GM11168 (cell line): Measurements from ENCODE around the gene PXYLP1.

Experiments used
- in situ Hi-C: fragments of 300-500 bp; cut with MboI; formaldehyde crosslinking; loops from one replicate; pipeline ENCODE4 v1.12.0; 2022; ENCODE audit warnings: low sequenced_read_pairs; ENCODE audit not compliant: unreplicated experiment

The PXYLP1 gene

GRCh38 chr3:141246224-141246957 is 14.8 kb downstream of the PXYLP1 start:
- in situ Hi-C loops = no loop called here

DNA sequence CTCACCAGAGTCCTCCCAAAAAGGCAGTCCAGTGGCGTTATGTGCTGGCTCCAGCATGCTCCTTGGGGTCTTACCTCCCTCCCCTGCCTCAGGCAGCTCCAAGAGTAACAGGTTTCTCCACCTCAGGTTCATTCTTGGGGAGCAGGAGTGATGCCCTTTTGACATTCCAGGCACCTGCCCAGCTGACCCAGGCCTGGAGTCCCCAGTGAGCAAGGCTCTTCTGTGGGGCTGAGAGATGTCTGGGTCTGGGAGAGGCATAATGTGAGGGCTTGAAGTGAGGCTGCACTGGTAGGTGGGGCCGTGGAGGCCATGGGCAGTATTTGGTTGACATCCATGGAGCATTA is 15.3 kb downstream of the PXYLP1 start:
- in situ Hi-C loops = no loop called here

- in situ Hi-C loops = no loop called here
These were observed 16.4 kb downstream of the PXYLP1 start for GRCh38 chr3:141248064-141248463.

DNA sequence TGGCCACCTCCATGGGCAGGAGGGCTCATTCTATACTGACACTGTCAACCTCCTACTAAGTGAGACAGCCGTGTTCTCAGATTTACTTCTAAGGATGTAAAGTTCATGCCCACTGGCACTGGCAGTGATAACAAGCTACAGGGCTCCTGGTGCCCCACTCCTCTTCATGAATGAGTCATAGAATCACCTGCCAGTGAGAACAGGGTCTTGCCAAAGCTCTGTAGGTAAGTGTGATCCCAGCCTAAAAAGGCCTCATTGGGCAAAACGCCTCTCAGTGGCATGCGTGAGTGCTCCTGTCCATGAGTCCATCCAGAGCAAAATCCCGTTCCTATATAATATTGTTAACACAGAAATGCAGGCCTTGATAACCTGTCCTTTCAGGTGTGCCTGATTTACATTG is 17.4 kb downstream of the PXYLP1 start:
- in situ Hi-C loops = no loop called here

GRCh38 chr3:141250342-141250741 is 18.7 kb downstream of the PXYLP1 start:
- in situ Hi-C loops = no loop called here

GRCh38 chr3:141250828-141251227 is 19.2 kb downstream of the PXYLP1 start:
- in situ Hi-C loops = no loop called here

DNA sequence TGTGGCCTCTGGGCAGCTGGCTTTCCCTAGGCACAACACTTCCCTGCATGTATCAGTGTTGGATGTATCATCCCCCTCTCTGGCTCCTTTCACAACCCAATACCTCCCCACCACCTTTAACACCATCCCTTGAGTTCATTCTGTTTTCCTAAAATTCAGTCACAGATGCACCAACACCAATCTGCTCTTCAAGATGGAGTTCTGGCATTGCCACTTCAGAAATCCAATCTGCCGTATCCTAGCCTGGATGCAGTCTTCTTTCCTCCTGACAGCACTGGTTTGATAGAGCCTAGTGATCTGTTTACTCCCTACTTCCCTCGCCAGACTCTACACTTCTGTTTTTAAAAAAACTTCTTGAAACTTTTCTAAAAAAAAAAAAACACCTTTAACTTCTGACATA is 21.7 kb downstream of the PXYLP1 start:
- in situ Hi-C loops = no loop called here

DNA sequence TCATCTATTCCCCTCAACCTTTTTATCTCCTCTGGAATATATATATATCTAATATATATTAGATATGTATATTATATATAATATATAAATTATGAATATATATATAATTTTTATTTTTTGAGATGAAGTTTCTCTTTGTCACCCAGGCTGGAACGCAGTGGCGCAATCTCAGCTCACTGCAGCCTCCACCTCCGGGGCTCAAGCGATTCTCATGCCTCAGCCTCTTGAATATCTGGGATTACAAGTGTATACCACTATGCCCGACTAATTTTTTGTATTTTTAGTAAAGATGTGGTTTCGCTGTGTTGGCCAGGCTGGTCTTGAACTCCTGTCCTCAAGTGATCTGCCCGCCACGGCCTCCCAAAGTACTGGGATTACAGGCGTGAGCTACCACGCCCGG is 22.2 kb downstream of the PXYLP1 start:
- in situ Hi-C loops = no loop called here

DNA sequence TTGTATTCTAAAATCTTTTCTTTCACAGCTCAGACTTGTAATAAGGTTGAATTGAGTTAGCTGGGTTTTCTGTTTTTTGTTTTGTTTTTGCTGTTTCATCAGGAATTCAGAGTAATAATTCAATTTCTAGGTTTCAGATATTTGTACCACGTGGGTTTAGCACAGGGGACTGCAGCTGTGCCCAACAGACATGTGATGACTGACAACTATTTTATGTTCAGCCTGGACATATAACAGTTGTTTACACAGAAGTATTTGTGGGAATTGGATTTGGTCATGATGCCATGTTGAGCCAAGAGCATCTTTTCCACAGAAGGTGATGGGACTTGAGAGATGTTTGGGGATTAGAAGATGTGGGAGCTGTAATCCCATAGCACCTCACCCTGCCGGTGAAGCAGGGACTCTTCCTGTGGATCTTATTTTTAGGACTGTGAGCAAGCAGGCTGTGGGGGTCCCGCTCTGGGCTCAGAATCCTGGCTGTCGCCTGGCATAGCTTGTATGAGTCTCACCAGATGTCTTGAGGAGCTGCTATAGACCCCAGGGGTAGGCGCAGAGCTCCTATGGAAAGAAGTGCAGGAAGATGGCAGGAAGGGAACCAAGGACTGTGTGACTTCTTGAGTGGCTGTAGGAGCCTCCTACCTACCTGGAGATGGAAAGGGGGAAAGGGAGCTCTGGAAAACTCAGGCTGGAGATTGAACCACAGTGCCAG is 23.7 kb downstream of the PXYLP1 start:
- in situ Hi-C loops = no loop called here

DNA sequence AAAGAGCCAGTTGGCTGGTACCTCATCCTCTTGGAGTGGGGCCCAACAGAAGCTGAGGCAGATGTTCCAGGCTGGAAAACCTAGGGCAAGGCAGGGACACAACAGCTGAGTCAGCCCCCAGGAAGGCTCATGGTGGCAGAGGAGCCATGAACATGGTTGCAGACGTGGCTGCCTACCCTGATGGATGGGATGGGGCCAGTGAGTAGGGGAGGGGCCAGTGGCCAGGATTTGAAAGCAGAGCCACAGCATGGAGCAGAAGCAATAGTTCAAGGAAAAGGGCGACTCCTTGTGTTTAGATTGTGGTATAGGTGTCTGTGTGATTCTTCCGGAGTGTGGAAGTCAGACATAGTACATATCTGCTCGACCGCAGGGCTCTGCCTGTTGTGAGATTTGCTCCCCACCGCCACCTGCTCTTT is 24.2 kb downstream of the PXYLP1 start:
- in situ Hi-C loops = no loop called here

DNA sequence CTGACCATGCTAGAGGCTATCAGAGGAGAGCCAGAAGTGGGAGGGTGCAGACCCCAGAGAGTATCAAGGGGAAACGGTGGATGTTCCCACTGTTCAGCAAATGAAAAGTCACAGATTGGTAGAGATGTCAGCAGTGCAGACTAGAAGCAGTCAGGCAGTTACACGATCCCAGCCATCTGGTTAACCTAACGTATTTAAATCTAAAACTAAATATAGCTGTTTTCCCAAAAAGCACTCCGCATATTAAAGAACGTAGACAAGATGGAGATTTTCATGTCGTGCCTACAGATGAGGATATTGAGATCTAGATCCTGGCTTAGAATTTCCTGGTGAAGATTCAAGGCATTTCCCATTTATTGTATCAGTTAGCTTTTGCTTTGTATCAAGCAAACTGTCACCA is 25.2 kb downstream of the PXYLP1 start:
- in situ Hi-C loops = no loop called here

- in situ Hi-C loops = no loop called here
These were observed 26.3 kb downstream of the PXYLP1 start for GRCh38 chr3:141257961-141258360.

- in situ Hi-C loops = no loop called here
These were observed 27.3 kb downstream of the PXYLP1 start for GRCh38 chr3:141258973-141259372.

DNA sequence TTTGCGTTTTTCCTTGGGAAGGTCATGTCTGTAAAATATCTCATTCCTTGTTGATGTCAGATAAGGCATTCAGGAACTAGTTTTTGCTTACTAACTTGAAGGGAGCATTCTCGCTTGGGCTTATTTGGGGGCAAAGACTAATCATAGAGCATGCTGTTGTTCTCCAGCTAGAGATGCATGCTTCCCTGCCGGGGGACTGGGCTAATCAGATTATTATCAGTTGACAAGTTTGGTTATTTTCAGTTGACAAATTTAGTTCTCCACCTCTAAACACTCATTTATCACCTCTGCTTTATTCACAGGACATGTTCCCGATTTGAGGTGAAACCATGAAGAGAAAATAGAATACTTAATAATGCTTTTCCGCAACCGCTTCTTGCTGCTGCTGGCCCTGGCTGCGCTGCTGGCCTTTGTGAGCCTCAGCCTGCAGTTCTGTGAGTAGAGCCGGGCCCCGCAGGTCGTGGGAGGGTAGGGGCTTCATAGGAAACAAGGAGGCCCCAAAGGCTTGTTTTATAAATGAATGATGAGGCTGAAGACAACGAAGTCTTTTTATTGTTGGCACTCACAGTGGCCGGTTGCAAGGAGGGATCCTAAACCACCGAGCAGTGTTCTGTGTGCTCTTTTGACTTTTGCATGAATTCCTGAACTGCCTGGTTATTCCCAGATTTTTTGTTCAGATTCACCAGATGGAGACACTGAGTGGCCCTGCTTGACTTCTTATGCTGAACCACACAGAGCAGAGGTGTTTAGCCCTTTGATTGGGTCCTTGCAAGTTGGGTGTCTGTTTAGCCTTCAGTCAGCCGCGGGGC is 28.4 kb downstream of the PXYLP1 start:
- in situ Hi-C loops = no loop called here

GRCh38 chr3:141260630-141260927 is 29.0 kb downstream of the PXYLP1 start:
- in situ Hi-C loops = no loop called here

- in situ Hi-C loops = no loop called here
These were observed 30.1 kb downstream of the PXYLP1 start for GRCh38 chr3:141261472-141262307.

DNA sequence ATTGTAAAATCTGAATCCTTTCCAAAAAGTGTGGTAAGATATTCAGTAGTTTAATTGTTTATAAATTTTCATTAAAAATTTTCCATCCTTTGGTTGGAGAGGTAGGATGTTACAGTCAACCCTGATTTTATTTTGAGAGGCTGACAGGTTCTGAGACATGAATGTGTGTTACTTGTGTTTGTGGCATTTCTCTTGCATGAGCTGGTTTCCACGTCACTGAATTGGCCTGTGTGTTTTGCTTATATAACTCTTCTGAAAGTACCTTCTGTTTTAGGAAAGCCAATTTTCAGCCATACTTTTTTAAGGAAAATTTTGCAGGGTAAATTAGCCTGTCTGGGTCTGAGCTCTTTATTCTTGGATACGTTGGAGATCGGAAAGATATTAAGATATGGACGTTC is 30.7 kb downstream of the PXYLP1 start:
- in situ Hi-C loops = no loop called here

- in situ Hi-C loops = no loop called here
These were observed 34.6 kb downstream of the PXYLP1 start for GRCh38 chr3:141266186-141266585.

- in situ Hi-C loops = no loop called here
These were observed 35.4 kb downstream of the PXYLP1 start for GRCh38 chr3:141266797-141267555.

DNA sequence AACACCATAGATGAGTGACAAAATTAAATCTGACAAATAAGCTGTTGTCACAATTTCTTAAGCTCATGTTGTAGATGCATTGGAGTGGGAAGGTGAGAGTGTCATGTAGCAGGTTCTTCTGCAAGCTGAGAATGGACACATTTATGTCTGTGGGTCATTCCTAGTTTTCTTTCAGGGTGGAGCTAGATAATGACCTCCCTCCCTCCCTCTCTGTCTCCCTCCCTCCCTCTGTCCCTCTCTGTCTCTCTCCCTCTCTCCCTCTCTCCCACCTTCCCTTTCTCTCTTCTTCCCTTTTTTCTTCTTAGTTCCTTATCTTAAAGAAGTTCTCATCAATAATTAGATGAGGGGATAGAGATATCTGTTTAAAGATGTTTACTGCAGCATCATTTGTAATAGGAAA is 36.0 kb downstream of the PXYLP1 start:
- in situ Hi-C loops = no loop called here
